Renal pelvis (tissue), 3 donors: ENCODE results near the gene STAG2. TPM values are rescaled to one million over a fixed set of nuclear protein-coding genes. Genes with fewer than 3 reads are reported as not detected.

Source experiments
- polyA plus RNA-seq, 3 donors: library from polyadenylated mRNA; unstranded; fragments of 120-200 nt; gene quantifications; one replicate each; pipeline ENCODE4 v1.2.1, GENCODE V29; 2013; ENCODE audit not compliant: insufficient read length in 3 of 3

STAG2 gene
- polyA plus RNA-seq, 3 donors, result 100 to 123 (median 104) TPM

Other genes with a start within 250 kb of the STAG2 start
- gene THOC2, start 228.7 kb upstream of the STAG2 start, polyA plus RNA-seq, result 100 to 1,000 TPM; 105 to 144 (median 132) TPM
- 10 to 100 TPM; 34.7 to 42.4 (median 35.7) TPM for gene XIAP, start 101.7 kb upstream of the STAG2 start, polyA plus RNA-seq